Aorta (tissue), 5 donors: ENCODE results near the gene TMUB1. TPM values are rescaled to one million over a fixed set of nuclear protein-coding genes. Genes with fewer than 3 reads are reported as not detected.
A peak's percentile ranks its signal among the peaks of the same experiment; 100 is the strongest.

ENCODE experiments used
- ATAC-seq: fragments of 200-7000 bp; cut with Tn5 transposase; one replicate; pipeline ENCODE4 v1.9.1; 2022; ENCODE audit warnings: moderate library complexity; ENCODE audit not compliant: low FRiP score
- DNase-seq, 2 donors: peaks; one replicate each; pipeline ENCODE4 v3.0.0-alpha.2; 2020
- H3K27ac ChIP-seq, 2 donors: one replicate each; pipeline ENCODE4 v1.5.1; 2013; ENCODE audit warnings: low read length in 2 of 2, mild to moderate bottlenecking in 2 of 2, moderate library complexity in 2 of 2, control low read depth in 1 of 2, inconsistent platforms in 1 of 2, low read depth in 1 of 2
- H3K27me3 ChIP-seq, 2 donors: one replicate each; pipeline ENCODE4 v1.6.1; 2013; ENCODE audit warnings: control low read depth in 1 of 2, low read length in 1 of 2, mild to moderate bottlenecking in 1 of 2, moderate library complexity in 1 of 2; ENCODE audit not compliant: insufficient read depth in 2 of 2, control insufficient read depth in 1 of 2
- H3K36me3 ChIP-seq, 2 donors: one replicate each; pipeline ENCODE4 v1.6.1; 2013; ENCODE audit warnings: control low read depth in 1 of 2, low read length in 1 of 2, mild to moderate bottlenecking in 1 of 2; ENCODE audit not compliant: insufficient read depth in 2 of 2, control insufficient read depth in 1 of 2
- H3K4me1 ChIP-seq, 2 donors: one replicate each; pipeline ENCODE4 v1.6.1; 2013; ENCODE audit warnings: low read length in 2 of 2, control low read depth in 1 of 2, mild to moderate bottlenecking in 1 of 2, moderate library complexity in 1 of 2; ENCODE audit not compliant: insufficient read depth in 2 of 2, control insufficient read depth in 1 of 2
- H3K4me3 ChIP-seq, 2 donors: one replicate each; pipeline ENCODE4 v1.5.1; 2013; ENCODE audit warnings: low read length in 2 of 2, control low read depth in 1 of 2, mild to moderate bottlenecking in 1 of 2
- H3K9me3 ChIP-seq: one replicate; pipeline ENCODE4 v1.6.1; 2013; ENCODE audit warnings: mild to moderate bottlenecking, low read length; ENCODE audit not compliant: control insufficient read depth
- WGBS, 2 donors: extraction: QIAGEN DNeasy Blood & Tissue Kit; methylation state at CpG; one replicate each; pipeline ENCODE4 v1.1.7; 2013; 5-methylcytosine and 5-hydroxymethylcytosine counted together
- intact Hi-C, 2 donors: fragments of 100-400 bp; cut with DNase I; formaldehyde crosslinking; loops; one replicate each; pipeline versions ENCODE4 v1.14.2 to v1.15.0; 2022
- polyA plus RNA-seq, 2 donors: library from polyadenylated mRNA; stranded (reverse); fragments of 200-250 nt; gene quantifications; one replicate each; pipeline ENCODE4 v1.2.3, GENCODE V29; 2013
- total RNA-seq, 2 donors: library from RNA; stranded (reverse); fragmentation: NEBNext Ultra II Directional; extraction: Animal tissue kit (Norgen Biotek cat#: 25700); gene quantifications; one replicate each; pipeline ENCODE4 v1.2.1, GENCODE V29; 2021
- donor health status: healthy with polysubstance abuse.
- donor health status: Bipolar disorder and iron deficiency.
- donor health status: DM: no; HTN: no; CAD: no.
- donor health status: DM: no; HTN: no; CAD: no.
- donor health status: DM: yes; HTN: yes; CAD: no.

TMUB1 gene
- total and polyA plus RNA-seq, 4 donors = 19.0 to 72.4 (median 33.3) TPM

DNA sequence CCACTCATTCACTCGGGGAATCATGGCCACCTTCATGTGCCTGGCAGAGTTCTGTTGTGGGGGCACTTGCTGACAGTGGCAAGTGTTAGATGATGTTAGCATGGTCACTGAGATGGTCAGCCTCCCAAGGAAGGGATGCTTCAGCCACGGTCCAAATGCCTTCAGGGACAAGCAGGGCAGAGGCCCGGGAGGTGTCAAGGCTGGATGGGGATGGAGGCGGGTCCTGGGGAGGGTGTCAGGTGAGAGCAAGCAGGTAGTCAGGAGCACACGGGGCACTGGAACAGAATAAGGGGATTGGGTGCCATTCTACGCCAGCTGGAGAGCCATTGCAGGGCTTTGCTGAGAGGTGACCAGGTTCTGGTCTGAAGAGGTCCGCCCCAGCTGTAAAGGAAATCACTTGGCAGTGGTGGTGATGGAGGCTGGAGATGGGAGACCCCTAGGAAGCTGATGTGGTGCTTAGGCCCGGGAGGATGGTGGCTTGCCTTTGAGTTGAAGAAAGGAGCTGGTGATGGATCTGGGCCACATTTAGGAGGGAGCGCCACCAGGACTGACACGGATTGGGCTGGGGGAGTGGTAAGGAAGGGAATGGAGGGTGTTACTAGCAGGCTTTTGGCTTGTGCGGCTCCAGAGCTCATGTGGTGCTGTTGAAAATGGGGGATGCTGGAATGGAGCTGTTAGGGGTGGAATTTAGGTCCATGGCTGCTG lies 27.1 kb upstream of the TMUB1 start:
- ATAC-seq = no peak
- no peak overlapping the region for H3K27ac ChIP-seq
- WGBS, 2 donors = 75 to 78% methylated on average over 11 of the region's 11 CpGs

GRCh38 chr7:151109094-151110048 lies 26.1 kb upstream of the TMUB1 start:
- ATAC-seq (no peak), DNase-seq (no peak)
- intact Hi-C loops = loop anchor here (2.0 to 5.0 kb wide), 5 partner anchors 19 to 212 kb away; partner anchors contain the start of genes ABCB8 (in 2 of the 2) and AGAP3 (in 1 of the 2)
- no peaks in the 10 kb centered on the region for H3K4me1 ChIP-seq
- H3K27me3 ChIP-seq = no peaks in the 10 kb centered on the region
- H3K36me3 ChIP-seq = no peaks in the 10 kb centered on the region
- H3K27ac ChIP-seq = no peak overlapping the region
- H3K4me3 ChIP-seq = no peak overlapping the region
- H3K9me3 ChIP-seq = no peaks in the 10 kb centered on the region
- 74 to 76% methylated on average over 15 of the region's 15 CpGs for WGBS, 2 donors

More for the DNA sequence above, 27.1 kb upstream of the TMUB1 start:
- Histone ChIP-seq H3K36me3 (no peaks in the 10 kb centered on the region), H3K27me3 (no peaks in the 10 kb centered on the region), H3K4me1 (no peaks in the 10 kb centered on the region), H3K9me3 (no peaks in the 10 kb centered on the region), H3K4me3 (no peak overlapping the region)
- intact Hi-C loops = loop anchor here (2.0 to 5.0 kb wide), 4 partner anchors 24 to 213 kb away; partner anchors contain the start of genes ABCB8 (in 2 of the 2) and AGAP3 (in 1 of the 2)
- DNase-seq = no peak

DNA sequence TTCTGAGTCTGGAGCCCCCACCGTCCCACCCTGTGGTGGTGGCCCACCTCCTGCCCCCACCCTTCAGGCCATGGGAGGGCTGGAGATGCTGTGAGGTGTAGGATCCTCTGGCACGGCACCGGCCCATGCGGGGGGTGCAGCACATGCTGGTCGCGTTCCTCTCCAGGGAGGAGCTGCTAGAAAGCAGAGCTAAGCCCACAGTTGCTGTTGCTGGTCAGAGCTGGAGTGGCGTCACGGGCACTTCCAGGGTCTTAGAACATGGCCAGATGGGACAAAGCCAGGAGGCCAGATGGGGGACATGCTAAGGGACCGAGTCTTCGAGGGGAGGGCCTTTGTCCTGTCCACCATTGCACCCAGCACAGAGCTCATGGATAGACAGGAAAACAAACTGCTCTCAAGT lies 24.6 kb upstream of the TMUB1 start:
- no peaks in the 10 kb centered on the region for H3K9me3 ChIP-seq
- H3K4me3 ChIP-seq = no peak overlapping the region
- intact Hi-C loops = loop anchor here in 1 of 2 donors (2.0 kb wide), 1 partner anchor 17 kb away; no protein-coding TSS in a partner anchor
- WGBS, 2 donors = 89 to 90% methylated on average over 10 of the region's 10 CpGs
- no peaks in the 10 kb centered on the region for H3K36me3 ChIP-seq
- H3K27me3 ChIP-seq = no peaks in the 10 kb centered on the region
- no peaks in the 10 kb centered on the region for H3K4me1 ChIP-seq
- no peak overlapping the region for H3K27ac ChIP-seq
- ATAC-seq = no peak
- DNase-seq = no peak

- no peak overlapping the region for H3K4me3 ChIP-seq
- WGBS, 2 donors = 84 to 87% methylated on average over 23 of the region's 23 CpGs
- ATAC-seq (no peak), DNase-seq (no peak)
- intact Hi-C loops = no loop called here
- H3K9me3 ChIP-seq = no peaks in the 10 kb centered on the region
- H3K4me1 ChIP-seq = no peaks in the 10 kb centered on the region
- H3K27me3 ChIP-seq = no peaks in the 10 kb centered on the region
- no peaks in the 10 kb centered on the region for H3K36me3 ChIP-seq
- H3K27ac ChIP-seq = no peak overlapping the region
Observed at GRCh38 chr7:151104411-151105235, 21.3 kb upstream of the TMUB1 start.

GRCh38 chr7:151103973-151104372 lies 20.7 kb upstream of the TMUB1 start:
- no peak for DNase-seq
- Histone ChIP-seq H3K27me3 (no peaks in the 10 kb centered on the region), H3K9me3 (no peaks in the 10 kb centered on the region), H3K36me3 (no peaks in the 10 kb centered on the region), H3K27ac (no peak overlapping the region), H3K4me1 (no peaks in the 10 kb centered on the region), H3K4me3 (no peak overlapping the region)
- intact Hi-C loops = no loop called here
- ATAC-seq = no peak
- 91% methylated on average over 12 of the region's 12 CpGs for WGBS, 2 donors

GRCh38 chr7:151102991-151103390 lies 19.7 kb upstream of the TMUB1 start:
- no peaks in the 10 kb centered on the region for H3K4me1 ChIP-seq
- H3K27me3 ChIP-seq = no peaks in the 10 kb centered on the region
- no peak overlapping the region for H3K27ac ChIP-seq
- intact Hi-C loops = no loop called here
- H3K9me3 ChIP-seq = no peaks in the 10 kb centered on the region
- H3K4me3 ChIP-seq = no peak overlapping the region
- DNase-seq (no peak), ATAC-seq (no peak)
- no peaks in the 10 kb centered on the region for H3K36me3 ChIP-seq
- WGBS, 2 donors = 84 to 89% methylated on average over 3 of the region's 3 CpGs

DNA sequence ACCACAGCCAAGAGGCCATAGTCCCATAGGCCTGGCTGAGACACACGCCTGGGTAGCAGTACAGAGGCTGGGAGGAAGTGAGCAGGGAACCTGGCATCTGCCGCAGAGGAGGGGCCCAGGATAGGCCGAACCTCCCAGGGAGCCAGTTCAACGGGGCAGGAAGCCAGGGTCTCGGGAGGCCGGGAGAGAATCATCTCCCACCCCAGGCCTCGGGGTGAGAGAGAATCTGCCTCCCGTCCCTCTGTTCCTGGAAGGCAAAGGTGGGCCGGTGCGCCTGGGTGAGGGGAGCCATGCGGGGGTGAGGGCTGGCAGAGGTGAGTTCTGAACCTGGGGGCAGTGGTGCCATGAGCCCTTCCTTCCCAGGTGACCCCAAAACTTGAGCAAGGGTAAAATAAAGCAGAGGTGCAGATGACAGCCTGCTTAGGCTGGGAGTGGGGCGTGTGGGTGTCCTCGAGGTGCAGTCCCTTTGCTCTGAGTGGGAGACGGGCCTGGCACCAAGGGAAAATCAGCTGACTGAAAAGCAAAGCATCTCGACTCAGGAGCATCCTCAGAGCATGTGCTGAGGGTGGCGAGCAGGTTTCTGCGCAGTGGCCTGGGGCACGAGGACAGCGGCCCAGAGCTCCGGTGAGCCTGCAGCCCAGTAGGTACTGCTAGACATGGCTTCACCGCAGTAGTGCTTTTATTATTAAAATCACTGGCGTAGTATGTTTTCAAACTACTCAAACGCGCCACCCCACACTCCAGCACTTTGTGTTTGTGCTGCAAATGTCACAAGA lies 18.5 kb upstream of the TMUB1 start:
- DNase-seq = no peak

GRCh38 chr7:151100921-151101320 lies 17.6 kb upstream of the TMUB1 start:
- WGBS, 2 donors = 87 to 90% methylated on average over 10 of the region's 10 CpGs
- intact Hi-C loops = no loop called here
- DNase-seq = no peak
- Histone ChIP-seq H3K9me3 (no peaks in the 10 kb centered on the region), H3K27ac (no peak overlapping the region), H3K4me1 (no peaks in the 10 kb centered on the region), H3K36me3 (no peaks in the 10 kb centered on the region), H3K27me3 (no peaks in the 10 kb centered on the region), H3K4me3 (no peak overlapping the region)
- ATAC-seq = peak; percentile 19

More for the DNA sequence above, 18.5 kb upstream of the TMUB1 start:
- 87 to 88% methylated on average over 24 of the region's 24 CpGs for WGBS, 2 donors
- no peak overlapping the region for H3K27ac ChIP-seq
- ATAC-seq = peak; percentile 10
- H3K4me1 ChIP-seq = no peaks in the 10 kb centered on the region
- no peaks in the 10 kb centered on the region for H3K9me3 ChIP-seq
- H3K36me3 ChIP-seq = no peaks in the 10 kb centered on the region
- no peaks in the 10 kb centered on the region for H3K27me3 ChIP-seq
- H3K4me3 ChIP-seq = no peak overlapping the region
- intact Hi-C loops = no loop called here
